GM10266 (cell line): ENCODE measurements around the gene SSBP2.

Source experiments
- DNase-seq: peaks from one replicate; pipeline ENCODE4 v3.0.0; 2012; ENCODE audit errors: extremely low spot score
- CTCF ChIP-seq: IDR thresholded peaks from 2 replicates; pipeline ENCODE4 v1.5.1; 2012; ENCODE audit warnings: mild to moderate bottlenecking, low read depth; ENCODE audit not compliant: control insufficient read depth, insufficient read depth; ENCODE audit errors: missing control alignments

Gene SSBP2

GRCh38 chr5:81402192-81402930 lies 348.5 kb downstream of the SSBP2 start:
- no peak for DNase-seq
- no peak for TF ChIP-seq CTCF

GRCh38 chr5:81401266-81401665 lies 349.6 kb downstream of the SSBP2 start:
- no peak for TF ChIP-seq CTCF
- DNase-seq, result no peak

- TF ChIP-seq CTCF, result no peak
- no peak for DNase-seq
These were observed 350.5 kb downstream of the SSBP2 start for GRCh38 chr5:81400375-81400774.

GRCh38 chr5:81398741-81399140 lies 352.2 kb downstream of the SSBP2 start:
- no peak for TF ChIP-seq CTCF
- no peak for DNase-seq

GRCh38 chr5:81397176-81397575 lies 353.7 kb downstream of the SSBP2 start:
- DNase-seq, result no peak
- no peak for TF ChIP-seq CTCF

- no peak for TF ChIP-seq CTCF
- no peak for DNase-seq
These were observed 355.6 kb downstream of the SSBP2 start for GRCh38 chr5:81395262-81395661.
